GM12873 (cell line): ENCODE results near the gene ABCA7.

Experiments used
- TF ChIP-seq, protein P1 (sequence below): IDR thresholded peaks from 2 replicates; pipeline ENCODE4 v1.5.1; 2012; ENCODE audit warnings: low read depth, mild to moderate bottlenecking, moderate library complexity, low read length, control low read depth; ENCODE audit not compliant: insufficient read depth; ENCODE audit errors: missing control alignments

The ABCA7 gene

GRCh38 chr19:1049106-1049505 is 9.2 kb downstream of the ABCA7 start:
- TF ChIP-seq, protein P1, sequence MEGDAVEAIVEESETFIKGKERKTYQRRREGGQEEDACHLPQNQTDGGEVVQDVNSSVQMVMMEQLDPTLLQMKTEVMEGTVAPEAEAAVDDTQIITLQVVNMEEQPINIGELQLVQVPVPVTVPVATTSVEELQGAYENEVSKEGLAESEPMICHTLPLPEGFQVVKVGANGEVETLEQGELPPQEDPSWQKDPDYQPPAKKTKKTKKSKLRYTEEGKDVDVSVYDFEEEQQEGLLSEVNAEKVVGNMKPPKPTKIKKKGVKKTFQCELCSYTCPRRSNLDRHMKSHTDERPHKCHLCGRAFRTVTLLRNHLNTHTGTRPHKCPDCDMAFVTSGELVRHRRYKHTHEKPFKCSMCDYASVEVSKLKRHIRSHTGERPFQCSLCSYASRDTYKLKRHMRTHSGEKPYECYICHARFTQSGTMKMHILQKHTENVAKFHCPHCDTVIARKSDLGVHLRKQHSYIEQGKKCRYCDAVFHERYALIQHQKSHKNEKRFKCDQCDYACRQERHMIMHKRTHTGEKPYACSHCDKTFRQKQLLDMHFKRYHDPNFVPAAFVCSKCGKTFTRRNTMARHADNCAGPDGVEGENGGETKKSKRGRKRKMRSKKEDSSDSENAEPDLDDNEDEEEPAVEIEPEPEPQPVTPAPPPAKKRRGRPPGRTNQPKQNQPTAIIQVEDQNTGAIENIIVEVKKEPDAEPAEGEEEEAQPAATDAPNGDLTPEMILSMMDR, result no peak

GRCh38 chr19:1049800-1050199 is 9.9 kb downstream of the ABCA7 start:
- TF ChIP-seq, protein P1, result no peak

DNA sequence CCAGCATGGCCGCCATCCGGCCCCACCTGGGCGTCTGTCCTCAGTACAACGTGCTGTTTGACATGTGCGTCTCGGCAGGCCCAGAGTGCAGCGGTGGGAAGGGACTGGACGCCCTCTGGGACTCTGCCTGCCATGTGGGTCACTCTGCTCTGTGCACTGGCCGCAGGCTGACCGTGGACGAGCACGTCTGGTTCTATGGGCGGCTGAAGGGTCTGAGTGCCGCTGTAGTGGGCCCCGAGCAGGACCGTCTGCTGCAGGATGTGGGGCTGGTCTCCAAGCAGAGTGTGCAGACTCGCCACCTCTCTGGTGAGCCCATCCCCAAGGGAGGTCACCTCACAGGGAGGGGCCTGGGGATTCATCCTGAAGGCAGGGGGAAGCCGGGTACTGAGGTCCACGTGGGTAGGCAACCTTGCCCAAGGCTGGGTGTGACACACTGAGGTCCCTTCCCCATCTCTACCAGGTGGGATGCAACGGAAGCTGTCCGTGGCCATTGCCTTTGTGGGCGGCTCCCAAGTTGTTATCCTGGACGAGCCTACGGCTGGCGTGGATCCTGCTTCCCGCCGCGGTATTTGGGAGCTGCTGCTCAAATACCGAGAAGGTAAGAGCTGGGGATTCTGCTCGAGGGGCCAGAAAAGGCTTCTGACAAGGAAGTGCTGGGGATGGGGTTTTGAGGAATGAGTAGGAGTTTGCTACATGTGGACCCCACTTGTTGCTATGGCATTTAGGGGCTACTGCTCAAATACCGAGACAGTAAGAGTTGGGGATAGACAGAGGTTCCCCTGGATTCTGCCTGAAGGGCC is 11.3 kb downstream of the ABCA7 start:
- TF ChIP-seq, protein P1, result no peak

DNA sequence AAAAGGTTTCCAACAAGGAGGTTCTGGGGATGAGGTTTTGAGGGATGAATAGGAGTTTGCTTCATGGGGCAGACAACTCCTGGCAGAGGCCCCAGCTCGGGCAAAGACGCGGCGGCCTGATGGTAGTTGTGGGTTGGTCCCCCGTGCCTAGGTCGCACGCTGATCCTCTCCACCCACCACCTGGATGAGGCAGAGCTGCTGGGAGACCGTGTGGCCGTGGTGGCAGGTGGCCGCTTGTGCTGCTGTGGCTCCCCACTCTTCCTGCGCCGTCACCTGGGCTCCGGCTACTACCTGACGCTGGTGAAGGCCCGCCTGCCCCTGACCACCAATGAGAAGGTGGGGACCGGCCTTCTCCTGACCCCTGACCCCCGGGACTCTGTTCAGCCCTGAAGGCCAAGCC is 11.9 kb downstream of the ABCA7 start:
- TF ChIP-seq, protein P1, result no peak

DNA sequence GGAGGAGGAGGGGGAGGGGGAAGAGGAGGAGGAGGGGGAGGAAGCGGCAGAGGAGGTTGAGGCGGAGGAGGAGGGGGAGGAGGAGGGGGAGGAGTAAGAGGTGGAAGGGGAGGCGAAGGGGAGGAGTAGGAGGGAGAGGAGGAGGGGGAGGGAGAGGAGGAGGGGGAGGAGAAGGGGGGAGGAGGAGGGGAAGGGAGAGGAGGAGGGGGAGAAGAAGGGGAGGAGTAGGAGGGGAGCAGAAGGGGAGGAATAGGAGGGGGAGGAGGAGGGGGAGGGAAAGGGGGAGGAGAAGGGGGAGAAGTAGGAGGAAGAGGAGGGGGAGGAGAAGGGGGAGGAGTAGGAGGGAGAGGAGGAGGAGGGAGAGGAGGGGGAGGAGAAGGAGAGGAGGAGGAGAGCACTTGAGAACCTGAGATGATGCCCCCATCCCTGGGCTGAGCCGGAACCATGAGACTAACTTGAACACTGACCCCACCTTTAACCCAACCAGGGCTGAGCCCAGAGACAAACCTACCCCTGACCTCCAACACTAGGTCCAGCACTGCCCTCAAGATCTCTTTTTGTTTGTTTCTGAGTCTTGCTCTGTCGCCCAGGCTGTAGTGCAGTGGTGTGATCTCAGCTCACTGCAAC is 12.6 kb downstream of the ABCA7 start:
- TF ChIP-seq, protein P1, result no peak

DNA sequence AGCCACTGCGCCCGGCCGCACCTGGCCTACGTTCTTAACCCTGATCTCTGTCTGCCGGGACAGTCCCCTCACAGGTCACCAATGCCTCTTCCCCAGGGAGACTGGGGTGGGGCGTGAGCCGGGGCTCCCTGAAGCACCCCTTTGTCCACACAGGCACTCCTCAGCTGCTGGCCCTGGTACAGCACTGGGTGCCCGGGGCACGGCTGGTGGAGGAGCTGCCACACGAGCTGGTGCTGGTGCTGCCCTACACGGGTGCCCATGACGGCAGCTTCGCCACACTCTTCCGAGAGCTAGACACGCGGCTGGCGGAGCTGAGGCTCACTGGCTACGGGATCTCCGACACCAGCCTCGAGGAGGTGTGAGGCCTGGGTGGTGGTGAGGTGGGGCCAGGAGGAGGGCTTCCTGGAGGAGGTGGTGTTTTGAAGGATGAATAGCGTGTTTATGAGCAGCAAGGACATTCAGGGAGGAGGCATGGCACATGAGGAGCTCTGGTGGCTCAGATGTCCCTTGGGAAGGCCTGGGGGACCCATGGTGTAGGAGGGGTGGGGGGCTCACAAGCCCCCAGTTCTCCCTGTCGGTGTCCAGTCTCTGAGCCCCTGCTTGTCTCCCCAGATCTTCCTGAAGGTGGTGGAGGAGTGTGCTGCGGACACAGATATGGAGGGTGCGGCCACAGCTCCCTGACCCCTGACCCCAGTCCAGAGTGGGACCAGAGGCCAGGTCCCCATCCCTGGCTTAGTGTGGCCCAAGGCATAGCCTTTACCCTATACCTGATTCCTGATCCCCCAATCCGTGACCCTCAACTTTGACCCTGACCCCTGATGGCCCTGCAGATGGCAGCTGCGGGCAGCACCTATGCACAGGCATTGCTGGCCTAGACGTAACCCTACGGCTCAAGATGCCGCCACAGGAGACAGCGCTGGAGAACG is 13.5 kb downstream of the ABCA7 start:
- TF ChIP-seq, protein P1, result no peak
